ENCODE results near the gene UNC13A. TPM values are rescaled to one million over a fixed set of nuclear protein-coding genes. Genes with fewer than 3 reads are reported as not detected.

UNC13A gene
- total and polyA plus RNA-seq, 2 donors (not counting 3 experiments of a cell fraction or from before 2014, with no cell fraction given), result 0.04 to 0.09 TPM

- TF ChIP-seq POLR2A (IDR thresholded peaks at IDR 0.05; ENCODE audit: low read depth, low read length) (no peak), MYC (IDR thresholded peaks at IDR 0.05; ENCODE audit: low read depth, low read length) (no peak), FOS (IDR thresholded peaks at IDR 0.05; ENCODE audit: borderline replicate concordance, insufficient read depth, low read length) (no peak), POLR2AphosphoS5 (IDR thresholded peaks at IDR 0.05; ENCODE audit: insufficient read depth, low read depth, low read length) (no peak), EZH2 (IDR thresholded peaks at IDR 0.05; ENCODE audit: borderline replicate concordance, low read depth, low read length, severe bottlenecking) (no peak), GATA2 (IDR thresholded peaks at IDR 0.05; ENCODE audit: insufficient read depth, insufficient read length, low read depth, low read length) (no peak), JUN (IDR thresholded peaks at IDR 0.05; ENCODE audit: borderline replicate concordance, insufficient read depth, insufficient read length, low read depth) (no peak)
- TF ChIP-seq, protein P1, sequence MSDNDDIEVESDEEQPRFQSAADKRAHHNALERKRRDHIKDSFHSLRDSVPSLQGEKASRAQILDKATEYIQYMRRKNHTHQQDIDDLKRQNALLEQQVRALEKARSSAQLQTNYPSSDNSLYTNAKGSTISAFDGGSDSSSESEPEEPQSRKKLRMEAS (IDR thresholded peaks at IDR 0.05; ENCODE audit: insufficient read depth, insufficient read length), result no peak
- TF ChIP-seq, protein P2, sequence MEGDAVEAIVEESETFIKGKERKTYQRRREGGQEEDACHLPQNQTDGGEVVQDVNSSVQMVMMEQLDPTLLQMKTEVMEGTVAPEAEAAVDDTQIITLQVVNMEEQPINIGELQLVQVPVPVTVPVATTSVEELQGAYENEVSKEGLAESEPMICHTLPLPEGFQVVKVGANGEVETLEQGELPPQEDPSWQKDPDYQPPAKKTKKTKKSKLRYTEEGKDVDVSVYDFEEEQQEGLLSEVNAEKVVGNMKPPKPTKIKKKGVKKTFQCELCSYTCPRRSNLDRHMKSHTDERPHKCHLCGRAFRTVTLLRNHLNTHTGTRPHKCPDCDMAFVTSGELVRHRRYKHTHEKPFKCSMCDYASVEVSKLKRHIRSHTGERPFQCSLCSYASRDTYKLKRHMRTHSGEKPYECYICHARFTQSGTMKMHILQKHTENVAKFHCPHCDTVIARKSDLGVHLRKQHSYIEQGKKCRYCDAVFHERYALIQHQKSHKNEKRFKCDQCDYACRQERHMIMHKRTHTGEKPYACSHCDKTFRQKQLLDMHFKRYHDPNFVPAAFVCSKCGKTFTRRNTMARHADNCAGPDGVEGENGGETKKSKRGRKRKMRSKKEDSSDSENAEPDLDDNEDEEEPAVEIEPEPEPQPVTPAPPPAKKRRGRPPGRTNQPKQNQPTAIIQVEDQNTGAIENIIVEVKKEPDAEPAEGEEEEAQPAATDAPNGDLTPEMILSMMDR (IDR thresholded peaks at IDR 0.05; ENCODE audit: extremely low read depth in 1 of 2, insufficient read depth in 1 of 2, low read depth in 1 of 2, low read length in 2 of 2), result no peak
- FAIRE-seq (no peak), DNase-seq (ENCODE audit: low read depth, low spot score) (no peak)
- Histone ChIP-seq H3K27me3 (ENCODE audit: control insufficient read depth in 2 of 2, insufficient read depth in 2 of 2, low read length in 2 of 2) (no peaks in the 10 kb centered on the region), H3K4me3 (replicated peaks in 1 of 3; ENCODE audit: insufficient read depth in 1 of 3, low read depth in 1 of 3, low read length in 3 of 3) (no peak overlapping the region), H3K36me3 (ENCODE audit: control insufficient read depth in 2 of 2, extremely low read depth in 1 of 2, insufficient read depth in 2 of 2, low read length in 2 of 2) (no peaks in the 10 kb centered on the region), H2AFZ (ENCODE audit: low read depth, low read length) (no peak overlapping the region), H3K9me3 (replicated peaks; ENCODE audit: control insufficient read depth, insufficient read depth, low read length) (no peaks in the 10 kb centered on the region), H3K27ac (ENCODE audit: insufficient read depth, low read depth, low read length) (no peak overlapping the region), H3K4me1 (ENCODE audit: control insufficient read depth, extremely low read depth, insufficient read depth, low read length) (no peaks in the 10 kb centered on the region), H3K9ac (replicated peaks; ENCODE audit: extremely low read depth, insufficient read depth, low read length) (no peak overlapping the region), H3K9me1 (replicated peaks; ENCODE audit: control insufficient read depth, extremely low read depth, insufficient read depth, low read length) (no peaks in the 10 kb centered on the region), H3K79me2 (ENCODE audit: control insufficient read depth, insufficient read depth, low read length) (no peaks in the 10 kb centered on the region), H3K4me2 (ENCODE audit: insufficient read depth, low read length) (no peak overlapping the region), H4K20me1 (replicated peaks; ENCODE audit: control insufficient read depth, extremely low read depth, insufficient read depth, low read length) (no peaks in the 10 kb centered on the region)
- no TSS peak for BruUV-seq (replicated peaks)
- POLR2A ChIA-PET, result no interaction called here
- intact Hi-C loops (cut with micrococcal nuclease), result no loop called here
- dilution Hi-C loops (cut with MboI; ENCODE audit: extremely low pct_ligation_motif_present, low sequenced_read_pairs), result no loop called here
- CTCF ChIA-PET, result no interaction called here
Observed at GRCh38 chr19:17641846-17642245, 46.3 kb downstream of the UNC13A start.

Data from endothelial cell of umbilical vein (primary cell).